ENCODE data around the gene RBPJL.

RBPJL gene

DNA sequence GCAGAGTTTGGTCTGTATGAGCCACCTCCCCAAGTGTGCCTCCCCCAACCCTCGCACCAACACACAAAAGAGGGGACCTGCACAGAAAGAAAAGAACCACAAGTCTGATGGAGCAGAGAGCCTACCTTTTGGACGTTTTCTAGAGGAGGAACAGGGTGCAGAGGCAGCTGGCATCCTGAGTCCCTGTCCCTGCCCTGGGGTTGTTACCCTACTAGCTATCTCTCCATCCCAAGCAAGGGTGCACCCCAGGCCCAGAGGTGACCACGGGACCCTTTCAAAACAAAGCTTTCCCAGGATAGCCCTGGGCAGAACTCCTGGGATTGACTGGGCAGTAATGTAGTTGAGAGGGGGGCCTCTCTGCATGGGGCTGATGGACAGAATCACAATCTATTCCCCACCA, 11.2 kb downstream of the RBPJL start:
- DNase-seq (ENCODE audit: low spot score) = no peak

DNA sequence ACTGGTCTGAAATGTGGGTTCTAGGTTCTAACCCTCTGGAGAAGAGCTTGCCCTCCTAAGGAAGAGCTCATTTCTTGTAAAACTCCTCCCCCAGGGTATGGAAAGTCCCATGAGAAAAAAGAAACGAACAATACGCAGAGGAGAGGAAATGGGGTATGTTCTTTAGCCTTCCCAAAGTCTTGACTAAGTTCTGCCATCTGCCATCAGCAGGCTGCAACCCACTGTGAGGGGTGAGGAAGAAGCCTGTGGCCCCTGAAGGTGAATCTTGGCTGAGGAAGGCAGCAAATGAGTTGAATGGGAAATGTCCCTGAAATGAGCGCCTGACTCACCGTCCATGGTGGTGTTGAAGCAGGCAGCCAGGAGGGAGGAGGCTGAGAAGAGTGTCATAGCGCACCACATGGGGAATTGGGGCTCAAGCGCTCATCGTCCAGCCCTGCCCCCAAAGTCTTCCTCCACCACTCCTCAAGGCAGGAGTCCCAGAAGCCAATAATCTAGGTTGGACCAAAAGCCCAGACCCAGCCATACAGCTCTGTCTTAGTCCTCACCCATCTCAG, 11.8 kb downstream of the RBPJL start:
- no peak for DNase-seq (ENCODE audit: low spot score)

DNA sequence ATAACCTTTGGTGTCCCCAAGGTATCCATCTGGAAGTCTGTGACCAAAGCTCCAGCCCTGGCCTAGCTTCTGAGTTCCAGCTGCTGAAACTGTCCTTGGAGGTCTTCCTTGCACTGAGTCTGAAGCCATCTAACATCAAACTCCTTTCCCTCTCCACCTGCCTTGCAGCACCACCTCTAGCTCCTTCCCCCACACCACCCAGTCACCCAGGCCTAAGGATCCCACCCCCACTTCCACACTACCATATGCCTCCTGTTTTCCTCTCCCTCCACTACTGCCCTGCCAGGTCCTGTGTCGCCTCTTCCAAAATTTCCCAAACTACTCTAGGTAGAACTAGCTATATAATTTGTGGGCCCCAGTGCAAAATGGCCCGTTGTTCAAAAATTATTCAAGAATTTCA, 12.3 kb downstream of the RBPJL start:
- DNase-seq (ENCODE audit: low spot score) = no peak

DNA sequence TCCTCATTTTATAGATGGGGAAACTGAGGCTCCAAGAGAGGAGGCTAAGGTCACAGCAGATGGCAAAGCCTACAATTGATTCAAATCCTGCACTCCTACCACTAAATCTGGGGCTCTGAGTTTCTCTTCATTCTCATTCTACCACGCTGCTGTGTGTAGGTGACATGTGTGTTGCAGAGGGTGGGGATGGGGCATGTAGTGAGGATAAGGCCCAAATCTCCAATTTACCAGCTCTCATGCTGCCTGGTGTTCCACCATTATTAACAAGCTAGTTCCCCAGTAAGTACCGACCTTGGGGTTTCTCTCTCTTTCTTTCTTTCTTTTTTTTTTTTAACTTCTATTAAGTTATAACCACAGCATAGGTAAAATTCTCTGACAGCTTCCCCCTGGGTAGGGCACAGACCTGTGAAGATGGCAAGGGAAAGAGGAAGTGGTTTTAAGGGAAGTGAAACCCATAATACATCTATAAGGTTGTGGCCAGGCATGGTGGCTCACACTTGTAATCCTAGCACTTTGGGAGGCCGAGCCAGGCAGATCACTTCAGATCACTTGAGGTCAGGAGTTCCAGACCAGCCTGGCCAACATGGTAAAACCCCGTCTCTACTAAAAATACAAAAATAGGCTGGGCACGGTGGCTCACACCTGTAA, 14.4 kb downstream of the RBPJL start:
- no peak for DNase-seq (ENCODE audit: low spot score)

DNA sequence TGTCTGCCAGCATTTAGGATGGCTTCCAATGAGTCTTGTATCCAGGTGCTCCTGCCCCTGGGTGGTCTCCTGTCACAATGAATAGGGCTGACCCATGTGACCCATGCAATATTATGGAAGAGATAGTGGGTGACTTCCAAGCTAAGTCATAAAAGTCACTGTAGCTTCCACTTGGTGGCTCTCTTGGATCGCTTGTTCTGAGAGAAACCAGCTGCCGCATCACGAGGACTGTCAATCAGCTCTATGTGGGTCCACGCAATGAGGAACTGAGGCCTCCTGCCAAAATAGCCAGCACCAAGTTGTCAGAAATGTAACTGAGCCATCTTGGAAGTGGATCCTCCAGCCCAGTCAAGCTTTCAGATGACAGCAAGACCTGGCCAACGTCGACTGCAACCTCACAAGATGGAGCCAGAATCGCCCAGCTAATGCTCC, 16.3 kb downstream of the RBPJL start:
- no peak for DNase-seq (ENCODE audit: low spot score)

- DNase-seq (ENCODE audit: low spot score) = no peak
These were observed 17.1 kb downstream of the RBPJL start for GRCh38 chr20:45323731-45324130.

- no peak for DNase-seq (ENCODE audit: low spot score)
These were observed 18.7 kb downstream of the RBPJL start for GRCh38 chr20:45325371-45325770.

GRCh38 chr20:45328451-45328850, 21.8 kb downstream of the RBPJL start:
- no peak for DNase-seq (ENCODE audit: low spot score)

DNA sequence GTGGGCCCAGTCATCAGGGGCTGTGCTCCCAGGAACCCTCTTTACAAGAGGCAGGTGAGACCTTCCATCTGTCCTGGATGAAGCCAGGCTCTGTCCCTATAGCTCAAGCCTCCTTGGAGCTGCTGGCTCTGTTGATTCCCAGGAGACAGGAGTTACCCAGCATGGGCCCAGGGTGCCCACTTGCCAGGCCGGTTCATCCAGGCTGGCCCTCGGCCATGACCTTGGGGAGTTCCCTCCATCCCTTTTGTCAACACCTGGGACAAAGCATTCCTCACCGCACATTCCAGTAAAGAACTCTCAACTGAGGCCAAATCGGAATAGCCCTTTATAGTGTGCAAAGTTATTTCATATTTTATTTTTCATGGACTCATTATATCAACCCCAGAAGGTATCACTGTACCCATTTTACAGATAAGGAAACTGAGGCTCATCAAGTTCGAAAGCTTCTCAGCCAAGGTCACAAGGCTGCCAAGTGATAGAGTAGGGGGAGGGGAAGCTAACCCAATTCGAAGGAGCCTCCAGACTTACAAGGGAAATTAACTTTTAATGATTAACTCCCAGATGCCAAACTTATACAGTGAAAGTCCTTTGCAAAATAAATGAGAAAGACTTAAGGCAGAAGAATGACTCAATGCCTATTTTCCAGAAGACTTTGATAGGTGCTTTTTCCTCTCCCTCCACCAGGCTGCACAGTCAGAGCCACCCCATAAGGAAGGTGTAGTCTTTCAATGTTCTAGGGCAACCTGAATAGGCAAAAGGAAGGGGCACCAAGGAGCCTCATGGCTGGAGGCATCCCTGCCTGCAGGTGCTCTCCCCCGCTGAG, 23.1 kb downstream of the RBPJL start:
- no peak for DNase-seq (ENCODE audit: low spot score)

- no peak for DNase-seq (ENCODE audit: low spot score)
These were observed 23.8 kb downstream of the RBPJL start for GRCh38 chr20:45330476-45330875.

- peak; percentile 88 for DNase-seq (ENCODE audit: low spot score)
These were observed 30.1 kb downstream of the RBPJL start for GRCh38 chr20:45336530-45337366.

DNA sequence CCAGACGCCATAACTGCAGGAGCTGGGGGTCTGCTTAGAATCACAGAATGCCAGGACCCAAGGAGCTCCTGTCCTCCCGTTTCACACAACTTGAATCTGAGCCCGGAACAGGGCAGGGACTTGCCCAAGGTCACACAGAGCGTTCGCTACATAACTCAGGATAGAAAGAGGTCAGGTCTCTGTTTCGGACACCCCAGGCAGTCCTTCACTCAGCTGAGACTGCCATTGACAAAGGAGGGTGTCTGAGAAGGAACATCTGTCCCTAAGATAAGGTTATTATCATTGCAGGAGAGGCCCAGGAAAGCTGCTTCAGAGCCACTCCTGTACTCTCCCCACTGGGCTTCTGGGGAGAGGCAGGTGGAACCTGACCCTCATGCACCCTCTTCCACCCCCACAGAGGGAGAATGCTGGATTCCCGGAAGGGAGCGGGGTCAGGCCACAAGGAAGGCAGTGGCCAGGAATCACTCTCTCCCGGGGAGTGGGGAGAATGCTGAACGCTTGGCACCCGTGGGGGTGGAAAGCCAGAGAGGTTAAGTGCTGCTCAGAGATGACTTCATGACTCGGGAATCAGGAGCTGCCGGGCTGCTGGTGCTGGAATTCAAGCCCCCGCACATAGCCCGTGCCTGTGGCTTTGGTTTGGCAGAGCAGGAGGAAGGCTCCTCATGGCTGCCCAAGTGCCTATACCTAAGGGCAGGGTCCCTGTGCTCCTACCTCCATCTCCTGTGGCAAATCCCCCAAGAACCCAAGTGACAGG, 30.9 kb downstream of the RBPJL start:
- peak; percentile 93 for DNase-seq (ENCODE audit: low spot score)

DNA sequence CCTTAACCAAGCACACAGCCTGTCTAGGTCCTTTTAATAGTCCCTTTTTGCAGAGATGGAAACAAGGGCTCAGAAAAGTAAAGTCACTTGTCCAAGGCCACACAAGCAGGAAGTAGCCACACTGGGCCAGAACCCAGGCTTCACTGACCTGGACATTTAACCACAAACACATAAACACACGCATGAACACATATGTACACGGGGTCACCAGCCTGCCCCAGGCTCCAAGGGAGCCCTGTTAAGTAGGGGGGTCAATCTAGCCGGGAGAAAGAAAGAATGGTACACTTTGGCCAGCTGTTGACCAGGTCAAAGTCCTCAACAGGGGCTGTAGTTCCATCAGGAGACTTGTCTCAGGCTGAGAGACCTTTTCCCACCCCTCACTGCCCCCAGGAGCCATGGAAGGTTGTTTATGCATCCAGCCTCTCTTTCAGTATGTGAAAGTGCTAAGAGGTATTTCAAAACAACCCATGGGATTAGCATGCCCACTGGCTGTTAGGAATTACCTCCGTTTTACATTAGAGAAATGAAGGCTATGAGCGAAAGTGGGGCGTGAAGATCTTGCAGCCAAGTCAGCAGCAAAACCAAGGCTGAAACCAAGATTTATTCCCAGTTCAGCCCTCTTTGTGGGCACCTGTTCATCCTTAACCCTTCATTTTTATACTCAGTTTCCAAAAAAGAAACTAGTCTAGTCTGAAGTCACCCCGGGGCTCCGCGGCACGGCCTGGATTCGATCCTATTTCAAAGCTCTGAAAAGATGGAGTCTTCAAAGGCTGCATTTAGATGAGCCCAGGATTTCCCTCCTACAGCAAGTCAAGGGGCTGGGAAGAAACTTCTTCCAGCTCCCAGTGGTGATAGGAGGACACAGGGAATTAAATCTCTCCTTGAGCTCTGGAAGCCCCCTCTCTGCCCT, 31.7 kb downstream of the RBPJL start:
- DNase-seq (ENCODE audit: low spot score) = no peak

DNA sequence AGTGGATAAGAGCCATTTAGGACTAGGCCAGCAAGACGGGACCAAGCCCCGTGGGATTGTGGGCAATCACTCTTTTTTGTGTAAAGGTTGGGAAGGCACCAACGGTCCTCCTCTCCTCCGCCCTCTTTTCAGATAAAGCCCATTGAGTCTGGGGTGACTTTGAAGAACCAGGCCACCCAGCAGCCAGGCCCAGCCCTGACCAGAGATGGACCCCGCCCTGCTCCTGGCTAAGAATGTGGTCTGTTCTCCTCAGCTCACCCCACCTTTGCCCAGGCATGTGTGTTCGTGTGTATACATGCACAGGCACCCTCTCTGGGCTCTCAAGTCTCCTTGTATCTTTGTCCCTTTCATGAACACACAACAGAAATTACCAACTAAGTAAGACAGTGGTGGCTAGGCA, 32.4 kb downstream of the RBPJL start:
- no peak for DNase-seq (ENCODE audit: low spot score)

- DNase-seq (ENCODE audit: low spot score) = no peak
These were observed 33.2 kb downstream of the RBPJL start for GRCh38 chr20:45339799-45340198.

DNA sequence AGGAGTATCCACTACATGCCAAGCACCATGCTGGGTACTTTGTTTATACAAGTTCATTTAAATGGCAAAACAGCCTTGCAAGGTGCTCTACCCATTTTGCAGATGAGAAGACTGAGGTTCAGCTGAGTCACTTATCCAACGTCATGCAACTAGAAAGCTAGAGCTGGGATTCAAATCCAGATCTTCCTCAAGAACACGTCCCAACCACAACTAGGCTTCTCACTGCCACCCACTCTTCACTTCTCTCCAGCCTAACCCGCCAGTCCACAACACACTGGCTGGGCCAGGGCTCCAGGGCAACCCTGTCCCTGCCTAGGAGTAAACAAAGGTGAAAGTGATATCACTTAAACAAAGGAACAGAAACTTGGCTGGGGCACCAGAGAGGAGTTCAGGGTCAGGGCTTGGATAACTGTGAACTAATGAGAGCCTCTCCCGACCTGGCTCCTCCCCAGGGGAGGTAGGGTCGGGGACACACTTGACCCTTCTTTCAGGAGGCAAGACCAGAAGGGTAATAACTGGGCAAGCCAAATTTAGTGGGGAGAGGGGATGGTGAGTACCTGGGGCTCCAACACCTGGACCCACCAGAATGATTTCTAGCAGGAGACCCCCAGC, 33.7 kb downstream of the RBPJL start:
- DNase-seq (ENCODE audit: low spot score) = no peak

DNA sequence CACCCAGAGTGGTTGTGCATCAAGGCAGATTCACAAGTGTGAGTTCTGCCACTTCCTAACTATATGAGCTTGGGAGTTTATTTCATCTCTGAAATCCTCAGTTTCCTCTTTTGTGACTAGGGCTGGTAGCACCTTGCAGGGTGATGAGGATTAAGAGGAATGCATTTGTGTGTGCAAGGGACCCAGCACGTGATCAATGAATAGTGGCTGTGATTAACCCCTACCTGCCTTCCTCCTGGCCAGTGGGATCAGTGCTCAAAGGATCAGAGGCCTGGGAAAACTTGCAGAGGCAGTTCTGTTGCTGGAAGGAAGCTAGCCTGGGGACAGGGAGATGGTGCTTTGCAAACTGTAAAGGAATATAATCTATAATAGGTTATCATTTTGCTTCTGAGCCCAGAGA, 34.3 kb downstream of the RBPJL start:
- no peak for DNase-seq (ENCODE audit: low spot score)

DNA sequence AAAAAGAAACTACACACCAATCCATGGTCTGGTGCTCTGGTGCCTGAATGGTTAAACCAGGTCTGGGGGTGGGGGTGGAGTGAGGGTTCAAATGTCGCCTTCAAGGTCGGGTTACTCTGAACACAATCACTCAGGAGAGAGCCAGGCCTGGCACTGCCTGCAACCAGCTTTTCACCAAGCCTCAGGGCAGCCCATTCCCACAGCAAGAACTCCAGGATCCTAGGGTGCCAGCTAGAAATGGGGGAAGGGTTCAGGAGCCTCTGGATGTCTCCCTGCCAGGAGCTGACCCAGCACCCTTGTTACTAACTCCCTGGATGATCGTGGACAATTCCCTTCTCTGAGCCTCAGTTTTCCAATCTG, 34.9 kb downstream of the RBPJL start:
- DNase-seq (ENCODE audit: low spot score) = no peak

DNA sequence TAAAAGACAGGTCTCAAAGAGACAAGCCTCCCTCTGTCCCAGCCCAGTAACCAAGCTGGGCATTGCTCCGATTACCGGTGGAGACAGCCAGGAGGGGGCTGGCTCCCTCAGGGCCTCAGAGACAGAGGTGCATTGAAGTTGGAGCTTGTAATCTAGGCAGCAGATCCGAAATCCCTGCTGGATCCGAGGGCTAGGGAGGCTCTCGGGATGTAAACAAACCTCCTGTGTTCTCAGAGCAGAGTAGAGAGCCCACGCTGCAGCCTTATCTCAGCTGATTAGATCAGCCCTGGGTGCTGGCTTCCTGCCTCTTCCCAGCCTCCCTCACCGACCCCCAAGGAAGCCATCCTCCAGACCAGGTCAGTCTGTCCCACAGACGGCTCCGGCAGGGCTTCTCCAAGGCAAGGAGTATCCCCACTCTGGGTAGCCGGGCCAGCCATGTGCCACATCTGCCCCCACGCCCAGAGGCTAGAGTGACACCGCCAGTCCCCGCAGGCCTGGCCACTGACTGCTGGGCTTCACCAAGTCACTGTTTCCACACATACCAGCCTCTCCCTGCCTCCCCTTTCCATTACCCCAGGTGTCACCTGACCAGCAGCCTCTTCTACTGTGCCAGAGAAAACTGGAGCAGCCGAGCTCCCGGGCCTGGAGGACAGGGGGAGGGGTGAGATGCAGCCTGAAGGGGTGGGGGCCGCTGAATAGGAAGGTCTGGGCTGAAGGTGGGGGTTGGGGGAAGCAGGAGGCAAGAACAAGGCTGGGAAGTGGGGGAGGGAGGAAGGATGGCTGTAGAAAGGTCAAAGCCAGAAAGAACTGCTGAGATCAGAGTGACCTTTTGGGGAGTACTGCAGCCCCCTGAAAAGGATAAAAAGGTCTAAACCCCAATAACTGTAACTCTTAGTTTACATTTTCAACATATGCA, 35.6 kb downstream of the RBPJL start:
- peak; percentile 55 for DNase-seq (ENCODE audit: low spot score)
